ENCODE data around the gene PPP1R26.
A peak's percentile ranks its signal among the peaks of the same experiment; 100 is the strongest.

GRCh38 chr9:135479469-135480052 lies at the start of gene PPP1R26:
- TF ChIP-seq, protein P1, sequence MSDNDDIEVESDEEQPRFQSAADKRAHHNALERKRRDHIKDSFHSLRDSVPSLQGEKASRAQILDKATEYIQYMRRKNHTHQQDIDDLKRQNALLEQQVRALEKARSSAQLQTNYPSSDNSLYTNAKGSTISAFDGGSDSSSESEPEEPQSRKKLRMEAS (IDR thresholded peaks at IDR 0.05; ENCODE audit: low read depth) = 0 out of 2 replicates have a peak, but pooled peaks have one; percentile 24
- TF ChIP-seq JUND (IDR thresholded peaks at IDR 0.05) (no peak), TAF1 (IDR thresholded peaks at IDR 0.05; ENCODE audit: borderline replicate concordance, low read depth, low read length) (no peak), CTCF (IDR thresholded peaks at IDR 0.05) (no peak)
